22Rv1 (cell line): Measurements from ENCODE around the gene ZBTB5.
"Not testable (repeated sequence)": the region's sequence is repeated elsewhere in the genome, so short reads cannot be mapped to it uniquely, and the experiment has no call there.

Source experiments
- ZFX ChIP-seq: fragments of 450-650 bp; IDR thresholded peaks from 2 replicates; pipeline ENCODE4 v1.6.1; 2017; ENCODE audit warnings: antibody characterized with exemption, borderline replicate concordance
- TF ChIP-seq, protein P1 (sequence below): fragments of 450-650 bp; IDR thresholded peaks from 2 replicates; pipeline ENCODE4 v1.5.1; 2017; ENCODE audit warnings: mild to moderate bottlenecking

DNA sequence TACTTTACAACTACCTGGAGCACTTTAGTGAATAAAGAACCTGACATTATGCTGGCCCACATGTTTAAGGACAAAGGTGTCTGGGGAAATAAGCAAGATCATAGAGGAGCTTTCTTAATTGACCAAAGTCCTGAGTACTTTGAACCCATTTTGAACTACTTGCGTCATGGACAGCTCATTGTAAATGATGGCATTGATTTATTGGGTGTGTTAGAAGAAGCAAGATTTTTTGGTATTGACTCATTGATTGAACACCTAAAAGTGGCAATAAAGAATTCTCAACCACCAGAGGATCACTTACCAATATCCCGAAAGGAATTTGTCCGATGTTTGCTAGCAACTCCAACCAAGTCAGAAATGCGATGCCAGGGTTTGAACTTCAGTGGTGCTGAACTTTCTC, 12.2 kb upstream of the ZBTB5 start:
- TF ChIP-seq, protein P1, sequence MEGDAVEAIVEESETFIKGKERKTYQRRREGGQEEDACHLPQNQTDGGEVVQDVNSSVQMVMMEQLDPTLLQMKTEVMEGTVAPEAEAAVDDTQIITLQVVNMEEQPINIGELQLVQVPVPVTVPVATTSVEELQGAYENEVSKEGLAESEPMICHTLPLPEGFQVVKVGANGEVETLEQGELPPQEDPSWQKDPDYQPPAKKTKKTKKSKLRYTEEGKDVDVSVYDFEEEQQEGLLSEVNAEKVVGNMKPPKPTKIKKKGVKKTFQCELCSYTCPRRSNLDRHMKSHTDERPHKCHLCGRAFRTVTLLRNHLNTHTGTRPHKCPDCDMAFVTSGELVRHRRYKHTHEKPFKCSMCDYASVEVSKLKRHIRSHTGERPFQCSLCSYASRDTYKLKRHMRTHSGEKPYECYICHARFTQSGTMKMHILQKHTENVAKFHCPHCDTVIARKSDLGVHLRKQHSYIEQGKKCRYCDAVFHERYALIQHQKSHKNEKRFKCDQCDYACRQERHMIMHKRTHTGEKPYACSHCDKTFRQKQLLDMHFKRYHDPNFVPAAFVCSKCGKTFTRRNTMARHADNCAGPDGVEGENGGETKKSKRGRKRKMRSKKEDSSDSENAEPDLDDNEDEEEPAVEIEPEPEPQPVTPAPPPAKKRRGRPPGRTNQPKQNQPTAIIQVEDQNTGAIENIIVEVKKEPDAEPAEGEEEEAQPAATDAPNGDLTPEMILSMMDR: not testable (repeated sequence)
- not testable (repeated sequence) for TF ChIP-seq ZFX
